Osteoblast (primary cell): ENCODE measurements around the gene FAM120AOS. TPM values are rescaled to one million over a fixed set of nuclear protein-coding genes. Genes with fewer than 3 reads are reported as not detected.

Experiments
- DNase-seq: peaks from one replicate; pipeline ENCODE4 v3.0.0; 2011; ENCODE audit warnings: low spot score, mixed read lengths; ENCODE audit not compliant: insufficient read length; ENCODE audit errors: missing footprints
- H2AFZ ChIP-seq: 2 replicates; pipeline ENCODE4 v1.6.0; 2011; ENCODE audit warnings: mild to moderate bottlenecking, low read length
- H3K27ac ChIP-seq: 2 replicates; pipeline ENCODE4 v1.5.1; 2011; ENCODE audit warnings: mild to moderate bottlenecking, low read depth, low read length, moderate library complexity
- H3K27me3 ChIP-seq: 2 replicates; pipeline ENCODE4 v1.6.0; 2012; ENCODE audit warnings: mild to moderate bottlenecking, control low read depth, inconsistent platforms, low read length, moderate library complexity; ENCODE audit not compliant: insufficient read depth
- H3K36me3 ChIP-seq: 2 replicates; pipeline ENCODE4 v1.5.1; 2011; ENCODE audit warnings: mild to moderate bottlenecking, low read length, control low read depth, moderate library complexity; ENCODE audit not compliant: insufficient read depth
- H3K4me1 ChIP-seq: 2 replicates; pipeline ENCODE4 v1.5.1; 2011; ENCODE audit warnings: mild to moderate bottlenecking, low read length, control low read depth, moderate library complexity; ENCODE audit not compliant: insufficient read depth
- H3K4me2 ChIP-seq: 2 replicates; pipeline ENCODE4 v1.6.0; 2011; ENCODE audit warnings: mild to moderate bottlenecking, low read length; ENCODE audit not compliant: insufficient read depth
- H3K4me3 ChIP-seq: fragments of 200-600 bp; sonication (generic); 3 replicates; pipeline ENCODE4 v1.5.1; 2012; ENCODE audit warnings: mild to moderate bottlenecking, low read length, inconsistent platforms; ENCODE audit not compliant: insufficient read depth
- H3K79me2 ChIP-seq: 2 replicates; pipeline ENCODE4 v1.6.0; 2012; ENCODE audit warnings: mild to moderate bottlenecking, low read length, control low read depth, inconsistent platforms; ENCODE audit not compliant: insufficient read depth
- H3K9me3 ChIP-seq: 2 replicates; pipeline ENCODE4 v1.5.1; 2011; ENCODE audit warnings: low read depth, low read length, control low read depth
- H4K20me1 ChIP-seq: 2 replicates; pipeline ENCODE4 v1.6.0; 2012; ENCODE audit warnings: mild to moderate bottlenecking, low read length, control low read depth; ENCODE audit not compliant: insufficient read depth
- total RNA-seq: library from RNA; depleted of rRNA; stranded (reverse); fragments of >200 nt; gene quantifications from 2 replicates; pipeline ENCODE4 v1.2.3, GENCODE V29; 2012
- TF ChIP-seq, protein P1 (sequence below): IDR thresholded peaks from 2 replicates; pipeline ENCODE4 v1.5.1; 2011; ENCODE audit warnings: mild to moderate bottlenecking, low read depth, low read length, moderate library complexity; ENCODE audit errors: extremely low read depth

Gene FAM120AOS
- total RNA-seq, 1 donor = 43.4 TPM

DNA sequence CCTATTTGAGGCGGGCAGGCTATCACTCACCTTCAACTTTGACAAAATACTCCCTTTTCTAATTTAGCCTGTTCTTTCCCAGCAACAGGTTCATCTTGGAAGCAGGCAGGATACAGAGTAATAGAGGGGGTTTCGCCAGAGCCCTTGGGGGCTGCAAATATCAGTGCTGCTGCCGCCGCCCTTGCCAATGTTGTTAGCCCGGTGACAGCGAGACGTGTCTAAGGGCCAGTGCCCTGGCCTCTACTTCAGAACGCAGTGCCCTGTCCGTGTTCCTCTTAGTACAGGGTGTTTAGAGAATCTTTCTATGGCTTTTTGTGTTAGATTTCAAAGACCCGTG, 703 bp downstream of the FAM120AOS start:
- Histone ChIP-seq H3K9me3 (no peaks in the 10 kb centered on the region), H4K20me1 (peaks cover 26% of the 10 kb centered on the region), H3K27me3 (no peaks in the 10 kb centered on the region), H2AFZ (peak overlapping the region; percentile 35), H3K79me2 (peaks cover 71% of the 10 kb centered on the region), H3K27ac (peak overlapping the region; percentile 44), H3K4me1 (peaks cover 30% of the 10 kb centered on the region), H3K4me2 (peak overlapping the region; percentile 99), H3K4me3 (peak overlapping the region; percentile 76), H3K36me3 (peaks cover 7% of the 10 kb centered on the region)
- TF ChIP-seq, protein P1, sequence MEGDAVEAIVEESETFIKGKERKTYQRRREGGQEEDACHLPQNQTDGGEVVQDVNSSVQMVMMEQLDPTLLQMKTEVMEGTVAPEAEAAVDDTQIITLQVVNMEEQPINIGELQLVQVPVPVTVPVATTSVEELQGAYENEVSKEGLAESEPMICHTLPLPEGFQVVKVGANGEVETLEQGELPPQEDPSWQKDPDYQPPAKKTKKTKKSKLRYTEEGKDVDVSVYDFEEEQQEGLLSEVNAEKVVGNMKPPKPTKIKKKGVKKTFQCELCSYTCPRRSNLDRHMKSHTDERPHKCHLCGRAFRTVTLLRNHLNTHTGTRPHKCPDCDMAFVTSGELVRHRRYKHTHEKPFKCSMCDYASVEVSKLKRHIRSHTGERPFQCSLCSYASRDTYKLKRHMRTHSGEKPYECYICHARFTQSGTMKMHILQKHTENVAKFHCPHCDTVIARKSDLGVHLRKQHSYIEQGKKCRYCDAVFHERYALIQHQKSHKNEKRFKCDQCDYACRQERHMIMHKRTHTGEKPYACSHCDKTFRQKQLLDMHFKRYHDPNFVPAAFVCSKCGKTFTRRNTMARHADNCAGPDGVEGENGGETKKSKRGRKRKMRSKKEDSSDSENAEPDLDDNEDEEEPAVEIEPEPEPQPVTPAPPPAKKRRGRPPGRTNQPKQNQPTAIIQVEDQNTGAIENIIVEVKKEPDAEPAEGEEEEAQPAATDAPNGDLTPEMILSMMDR = no peak
- no peak for DNase-seq

GRCh38 chr9:93451849-93452709, 1.3 kb downstream of the FAM120AOS start:
- TF ChIP-seq, protein P1 = peak; percentile 10
- Histone ChIP-seq H3K27ac (peak overlapping the region; percentile 44), H3K4me3 (peak overlapping the region; percentile 76), H4K20me1 (peaks cover 26% of the 10 kb centered on the region), H3K36me3 (peaks cover 13% of the 10 kb centered on the region), H3K9me3 (no peaks in the 10 kb centered on the region), H3K4me1 (peaks cover 30% of the 10 kb centered on the region), H3K4me2 (peak overlapping the region; percentile 99), H2AFZ (peak overlapping the region; percentile 74), H3K79me2 (peaks cover 65% of the 10 kb centered on the region), H3K27me3 (no peaks in the 10 kb centered on the region)
- DNase-seq = peak; percentile 80

DNA sequence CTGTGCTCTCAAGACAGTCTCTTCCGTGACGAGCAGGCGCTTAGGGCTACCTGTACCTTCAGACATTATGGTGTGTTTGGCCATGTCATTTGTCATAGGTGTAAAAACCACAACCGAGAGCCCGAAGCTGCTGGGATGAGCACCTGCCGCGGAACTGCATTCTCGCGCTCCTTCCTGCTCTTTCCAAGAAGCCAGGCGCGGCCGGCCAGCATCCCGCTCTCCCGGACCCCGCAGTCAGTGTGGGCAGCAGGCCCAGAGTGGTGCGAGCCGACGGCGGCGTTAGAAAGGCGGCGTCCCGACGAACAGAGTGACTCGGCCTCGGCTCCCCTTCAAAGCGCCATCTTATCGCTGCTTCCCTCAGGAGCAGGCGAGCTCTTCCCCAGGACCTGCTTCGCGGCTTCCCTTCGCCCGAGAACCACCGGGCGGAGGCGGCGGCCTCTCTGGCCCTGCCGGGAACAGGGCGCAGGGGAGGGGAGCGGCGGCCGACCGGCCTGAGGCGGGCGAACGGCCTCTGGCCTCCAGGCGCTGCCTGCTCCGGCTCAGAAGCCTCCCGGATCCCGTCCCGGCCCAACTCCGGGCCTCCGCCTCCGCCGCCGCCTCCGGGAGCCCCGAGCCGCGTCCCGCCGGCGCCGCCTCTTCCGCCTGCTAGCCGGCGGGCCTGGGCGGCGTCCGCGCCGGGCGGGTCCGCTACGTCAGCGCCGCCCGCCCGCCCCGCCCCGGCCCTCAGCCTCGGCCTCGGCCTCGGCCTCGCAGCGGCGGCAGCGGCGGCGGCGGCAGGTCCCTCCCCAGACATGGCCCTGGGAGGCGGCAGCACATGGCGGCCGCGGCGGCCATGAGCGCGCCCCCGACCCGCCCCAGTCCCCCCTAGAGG, 2.2 kb downstream of the FAM120AOS start, which contains the start of gene FAM120A:
Gene FAM120A (plus strand): TSS at position 741 of the 871 bp plus-strand sequence. CDS start 231 bp downstream, outside the sequence.
- Histone ChIP-seq H3K4me2 (peak within 1 kb of the TSS; percentile 99), H3K9me3 (no peaks in the 10 kb centered on the region), H3K79me2 (peaks cover 56% of the 10 kb centered on the region), H3K36me3 (peaks cover 22% of the 10 kb centered on the region), H4K20me1 (peaks cover 21% of the 10 kb centered on the region), H3K4me3 (peak within 1 kb of the TSS; percentile 89), H3K27me3 (no peaks in the 10 kb centered on the region), H2AFZ (peak within 1 kb of the TSS; percentile 92), H3K4me1 (peaks cover 26% of the 10 kb centered on the region), H3K27ac (peak within 1 kb of the TSS; percentile 77)
- TF ChIP-seq, protein P1 = no peak
- peak; percentile 98 for DNase-seq
